Measurements from ENCODE around the gene NFKBIL1. TPM values are rescaled to one million over a fixed set of nuclear protein-coding genes. Genes with fewer than 3 reads are reported as not detected.
"Not testable (repeated sequence)": the region's sequence is repeated elsewhere in the genome, so short reads cannot be mapped to it uniquely, and the experiment has no call there.

NFKBIL1 gene
- total RNA-seq = 10 to 100 TPM in 3 of 4 donors, 1 to 10 TPM in 1; 7.8 to 25.2 (median 16.7) TPM

- no peaks in the 10 kb centered on the region for H3K9me3 ChIP-seq
- TF ChIP-seq POLR2A (IDR thresholded peaks at IDR 0.05) (peak in 2 of 4 donors; percentile 23 to 46), CTCF (IDR thresholded peaks at IDR 0.05) (peak in 1 of 6 experiments; percentile 27)
- peaks cover 12 to 54% (median 17%) of the 10 kb centered on the region in 3 donors for H3K4me1 ChIP-seq
- peak within 1 kb of the TSS; percentile 86 to 91 (median 88) for H3K27ac ChIP-seq
- H3K4me3 ChIP-seq = peak within 1 kb of the TSS; percentile 34 to 67 (median 46)
- peak; percentile 77 for DNase-seq
- peaks cover 0 to 37% (median 3%) of the 10 kb centered on the region in 3 donors for H3K36me3 ChIP-seq
- intact Hi-C loops (cut with DNase I) = loop anchor here (5.0 kb wide), 1 partner anchor 50 kb away; the partner anchor contains the start of gene MICB
- WGBS, 2 donors = 0 to 1% methylated on average over 19 to 25 of the region's 25 CpGs
- no peaks in the 10 kb centered on the region for H3K27me3 ChIP-seq
Observed at GRCh38 chr6:31546958-31547726, at the start of gene NFKBIL1. NFKBIL1 (plus strand) TSS chr6:31547608; CDS start chr6:31547695, 87 bp downstream.

- intact Hi-C loops (cut with DNase I) = loop anchor here (5.0 kb wide), 1 partner anchor 49 kb away; the partner anchor contains the start of genes ATP6V1G2 and NFKBIL1
- peak overlapping the region in 3 of 4 donors; percentile 44 to 62 (median 54) for H3K4me3 ChIP-seq
- 12 to 28% methylated on average over 19 to 20 of the region's 21 CpGs for WGBS, 2 donors
Observed at GRCh38 chr6:31498748-31499147, 48.7 kb upstream of the NFKBIL1 start.

GRCh38 chr6:31499648-31500047, 47.8 kb upstream of the NFKBIL1 start:
- H3K27ac ChIP-seq, DNase-seq, H3K4me3 ChIP-seq, H3K36me3 ChIP-seq, H3K9me3 ChIP-seq: not testable (repeated sequence)
- 90 to 100% methylated on average over 1 of the region's 2 CpGs for WGBS, 2 donors
- Histone ChIP-seq H3K27me3 (peaks cover 0 to 46% (median 0%) of the 10 kb centered on the region in 4 donors), H3K4me1 (peaks cover 4 to 46% (median 9%) of the 10 kb centered on the region in 3 donors)
- intact Hi-C loops (cut with DNase I) = loop anchor here (5.0 kb wide), 1 partner anchor 48 kb away; the partner anchor contains the start of genes ATP6V1G2 and NFKBIL1

More at GRCh38 chr6:31498748-31499147, 48.7 kb upstream of the NFKBIL1 start:
- peaks cover 0 to 51% (median 0%) of the 10 kb centered on the region in 4 donors for H3K27me3 ChIP-seq
- no peaks in the 10 kb centered on the region for H3K36me3 ChIP-seq
- TF ChIP-seq POLR2A (IDR thresholded peaks at IDR 0.05) = no peak
- no peak for TF ChIP-seq CTCF (IDR thresholded peaks at IDR 0.05)
- H3K4me1 ChIP-seq = peaks cover 4 to 55% (median 9%) of the 10 kb centered on the region in 3 donors
- no peaks in the 10 kb centered on the region for H3K9me3 ChIP-seq
- no peak overlapping the region for H3K27ac ChIP-seq
- no peak for DNase-seq

GRCh38 chr6:31502586-31502985, 44.8 kb upstream of the NFKBIL1 start:
- peaks cover 0 to 22% (median 0%) of the 10 kb centered on the region in 4 donors for H3K27me3 ChIP-seq
- no peak for DNase-seq
- TF ChIP-seq CTCF (IDR thresholded peaks at IDR 0.05) (no peak), POLR2A (IDR thresholded peaks at IDR 0.05) (no peak)

GRCh38 chr6:31509036-31509435, 38.4 kb upstream of the NFKBIL1 start:
- H3K4me1 ChIP-seq; intact Hi-C loops (cut with DNase I); H3K9me3 ChIP-seq; H3K27ac ChIP-seq; H3K4me3 ChIP-seq; DNase-seq; H3K27me3 ChIP-seq: not testable (repeated sequence)
- peaks cover 0 to 39% (median 0%) of the 10 kb centered on the region in 3 donors for H3K36me3 ChIP-seq
- 50% methylated on average over 2 of the region's 2 CpGs; no CpG with 5 or more reads in 1 of the 2 donors for WGBS, 2 donors

More at GRCh38 chr6:31502586-31502985, 44.8 kb upstream of the NFKBIL1 start:
- intact Hi-C loops (cut with DNase I) = no loop called here
- H3K27ac ChIP-seq = no peak overlapping the region
- H3K36me3 ChIP-seq = peaks cover 0 to 20% (median 0%) of the 10 kb centered on the region in 3 donors
- H3K4me1 ChIP-seq = peaks cover 4 to 17% (median 6%) of the 10 kb centered on the region in 3 donors
- no peak overlapping the region for H3K4me3 ChIP-seq
- no peaks in the 10 kb centered on the region for H3K9me3 ChIP-seq

GRCh38 chr6:31510007-31510406, 37.4 kb upstream of the NFKBIL1 start:
- no peaks in the 10 kb centered on the region for H3K9me3 ChIP-seq
- TF ChIP-seq POLR2A (IDR thresholded peaks at IDR 0.05) = no peak
- no peak for TF ChIP-seq CTCF (IDR thresholded peaks at IDR 0.05)
- H3K27ac ChIP-seq = no peak overlapping the region
- peaks cover 0 to 39% (median 0%) of the 10 kb centered on the region in 3 donors for H3K36me3 ChIP-seq
- no peaks in the 10 kb centered on the region for H3K27me3 ChIP-seq
- intact Hi-C loops (cut with DNase I) = no loop called here
- no peak overlapping the region for H3K4me3 ChIP-seq
- DNase-seq = no peak
- WGBS, 2 donors = 68 to 74% methylated on average over 4 of the region's 4 CpGs
- no peaks in the 10 kb centered on the region for H3K4me1 ChIP-seq
